SKM-1 (cell line): Measurements from ENCODE around the gene KRTAP22-1.

Experiments
- DNase-seq: peaks from one replicate; lab custom pipeline; 2025; ENCODE audit not compliant: unreplicated experiment; lab: John Stamatoyannopoulos, UW

KRTAP22-1 gene

GRCh38 chr21:30600787-30601186, at the start of gene KRTAP22-1:
Gene KRTAP22-1 (plus strand): TSS chr21:30601087.
- DNase-seq = no peak

- no peak for DNase-seq
Observed at GRCh38 chr21:30552782-30553181, 48.1 kb upstream of the KRTAP22-1 start.

GRCh38 chr21:30555095-30555494, 45.8 kb upstream of the KRTAP22-1 start:
- DNase-seq = no peak

GRCh38 chr21:30561264-30561895, 39.5 kb upstream of the KRTAP22-1 start, which contains the start of gene KRTAP19-7:
Gene KRTAP19-7 (minus strand): TSS chr21:30561314. CDS start chr21:30561289, 25 bp downstream.
- DNase-seq = no peak

GRCh38 chr21:30561957-30562356, 38.9 kb upstream of the KRTAP22-1 start:
- DNase-seq = no peak

- DNase-seq = no peak
Observed at GRCh38 chr21:30563072-30563471, 37.8 kb upstream of the KRTAP22-1 start.

- DNase-seq = no peak
Observed at GRCh38 chr21:30563630-30564029, 37.3 kb upstream of the KRTAP22-1 start.

GRCh38 chr21:30567617-30568016, 33.3 kb upstream of the KRTAP22-1 start:
- no peak for DNase-seq

- DNase-seq = no peak
Observed at GRCh38 chr21:30577766-30578165, 23.1 kb upstream of the KRTAP22-1 start.

GRCh38 chr21:30579346-30579745, 21.5 kb upstream of the KRTAP22-1 start:
- no peak for DNase-seq

GRCh38 chr21:30580132-30580531, 20.8 kb upstream of the KRTAP22-1 start:
- no peak for DNase-seq

- DNase-seq = no peak
Observed at GRCh38 chr21:30582870-30583269, 18.0 kb upstream of the KRTAP22-1 start.

GRCh38 chr21:30590297-30590696, 10.6 kb upstream of the KRTAP22-1 start, which contains the start of gene KRTAP22-2:
Gene KRTAP22-2 (minus strand): TSS chr21:30590397.
- no peak for DNase-seq

- DNase-seq = no peak
Observed at GRCh38 chr21:30592140-30592539, 8.7 kb upstream of the KRTAP22-1 start, which contains the start of gene KRTAP6-3. Gene KRTAP6-3 (plus strand): TSS chr21:30592440. CDS start chr21:30592446, 6 bp downstream.

GRCh38 chr21:30598802-30599201, 2.1 kb upstream of the KRTAP22-1 start, which contains the start of gene KRTAP6-2:
Gene KRTAP6-2 (minus strand): TSS chr21:30598902. CDS start chr21:30598874, 28 bp downstream.
- no peak for DNase-seq

GRCh38 chr21:30605968-30606367, 5.1 kb downstream of the KRTAP22-1 start:
- no peak for DNase-seq

GRCh38 chr21:30612132-30612531, 11.2 kb downstream of the KRTAP22-1 start:
- no peak for DNase-seq

GRCh38 chr21:30613836-30614235, 12.9 kb downstream of the KRTAP22-1 start, which contains the start of gene KRTAP6-1:
Gene KRTAP6-1 (minus strand): TSS chr21:30613930. CDS start chr21:30613904, 26 bp downstream.
- DNase-seq = no peak

- DNase-seq = no peak
Observed at GRCh38 chr21:30615199-30615598, 14.3 kb downstream of the KRTAP22-1 start.

- DNase-seq = no peak
Observed at GRCh38 chr21:30616125-30616524, 15.2 kb downstream of the KRTAP22-1 start, which contains the start of gene KRTAP20-1. Gene KRTAP20-1 (plus strand): TSS chr21:30616425. CDS start chr21:30616455, 30 bp downstream.

GRCh38 chr21:30620080-30620479, 19.2 kb downstream of the KRTAP22-1 start:
- DNase-seq = no peak

GRCh38 chr21:30620522-30620921, 19.6 kb downstream of the KRTAP22-1 start, which contains the start of gene KRTAP20-4:
Gene KRTAP20-4 (plus strand): TSS chr21:30620627.
- no peak for DNase-seq
